SH-SY5Y (cell line): ENCODE measurements around the gene EIPR1.

Experiments used
- GATA2 ChIP-seq: IDR thresholded peaks from 2 replicates; pipeline ENCODE4 v1.6.1; 2011; ENCODE audit warnings: mild to moderate bottlenecking, low read depth, low read length
- GATA3 ChIP-seq: IDR thresholded peaks from 2 replicates; pipeline ENCODE4 v1.6.1; 2011; ENCODE audit warnings: low read depth, mild to moderate bottlenecking, low read length, moderate library complexity

The EIPR1 gene

GRCh38 chr2:3349211-3349693 is 28.4 kb downstream of the EIPR1 start:
- TF ChIP-seq GATA3 (no peak), GATA2 (no peak)

- TF ChIP-seq GATA3 (no peak), GATA2 (no peak)
Observed at GRCh38 chr2:3348767-3349166, 28.9 kb downstream of the EIPR1 start.

DNA sequence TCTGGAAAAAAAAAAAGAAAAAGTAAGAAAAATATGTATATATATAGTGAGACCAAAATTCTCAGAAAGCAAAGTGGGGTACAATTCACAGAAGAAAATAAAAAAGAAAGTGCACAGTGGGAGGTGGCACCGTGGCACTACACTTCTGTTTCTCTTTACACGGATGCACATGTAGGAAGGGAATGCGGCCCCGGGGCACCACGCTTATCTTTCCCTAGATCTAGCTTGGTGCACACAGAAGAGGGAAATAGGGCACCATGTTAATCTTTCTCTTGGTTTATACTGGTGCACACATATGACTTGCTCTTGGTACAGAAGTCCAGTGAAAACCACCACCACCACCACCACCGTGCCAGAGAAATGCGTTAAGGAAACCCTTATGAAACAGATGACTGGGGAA is 32.0 kb downstream of the EIPR1 start:
- TF ChIP-seq GATA2 = peak; percentile 90
- TF ChIP-seq GATA3 = no peak

GRCh38 chr2:3344897-3345296 is 32.7 kb downstream of the EIPR1 start:
- no peak for TF ChIP-seq GATA3

GRCh38 chr2:3343012-3343411 is 34.6 kb downstream of the EIPR1 start:
- TF ChIP-seq GATA3 = no peak
- TF ChIP-seq GATA2 = no peak

DNA sequence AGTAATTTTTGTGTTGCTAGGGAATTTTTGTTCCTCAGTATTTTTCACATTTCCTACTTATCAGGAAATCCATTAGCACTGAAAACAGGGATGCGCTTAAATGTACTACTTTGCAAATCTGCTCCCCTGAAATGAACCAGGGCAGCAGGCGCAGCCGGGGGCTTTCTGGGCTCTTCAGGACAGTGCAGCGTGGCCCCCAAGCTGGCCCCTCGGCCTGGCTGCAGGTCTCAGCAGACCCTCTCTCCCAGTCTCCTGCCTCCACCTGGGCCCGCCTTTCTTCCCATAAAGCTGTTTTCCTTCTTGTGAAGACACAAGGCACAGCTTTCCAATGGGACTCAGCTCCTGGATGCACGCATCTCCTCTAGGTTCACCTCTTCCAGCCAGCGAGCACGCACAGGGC is 35.3 kb downstream of the EIPR1 start:
- TF ChIP-seq GATA3 = no peak
- TF ChIP-seq GATA2 = no peak

DNA sequence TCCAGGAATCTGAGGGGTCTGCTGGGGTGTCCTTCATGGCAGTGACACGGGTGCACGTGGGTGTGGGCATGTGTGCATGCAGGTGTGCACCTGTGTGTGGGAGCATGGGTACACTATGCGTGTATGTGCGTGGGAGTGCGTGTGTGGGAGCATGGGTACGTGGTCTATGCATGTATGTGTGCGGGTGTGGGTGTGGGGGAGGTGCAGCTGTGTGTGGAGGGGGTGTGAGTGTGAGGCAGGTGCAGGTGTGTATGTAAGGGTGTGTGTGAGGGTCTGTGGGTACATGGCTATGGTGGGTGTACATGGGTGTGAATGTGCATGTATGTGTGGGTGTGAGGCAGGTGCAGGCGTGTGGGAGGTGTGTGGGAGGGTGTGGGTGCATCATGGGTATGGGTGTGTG is 36.3 kb downstream of the EIPR1 start:
- TF ChIP-seq GATA2 (no peak), GATA3 (no peak)

GRCh38 chr2:3340144-3340543 is 37.5 kb downstream of the EIPR1 start:
- no peak for TF ChIP-seq GATA3
- TF ChIP-seq GATA2 = no peak

- TF ChIP-seq GATA2 = no peak
- no peak for TF ChIP-seq GATA3
Observed at GRCh38 chr2:3338340-3338739, 39.3 kb downstream of the EIPR1 start.

GRCh38 chr2:3336844-3337243 is 40.8 kb downstream of the EIPR1 start:
- TF ChIP-seq GATA2 = no peak
- no peak for TF ChIP-seq GATA3

GRCh38 chr2:3334392-3335345 is 42.9 kb downstream of the EIPR1 start:
- no peak for TF ChIP-seq GATA3
- no peak for TF ChIP-seq GATA2

- TF ChIP-seq GATA3 = no peak
- TF ChIP-seq GATA2 = no peak
Observed at GRCh38 chr2:3332133-3332532, 45.5 kb downstream of the EIPR1 start.

DNA sequence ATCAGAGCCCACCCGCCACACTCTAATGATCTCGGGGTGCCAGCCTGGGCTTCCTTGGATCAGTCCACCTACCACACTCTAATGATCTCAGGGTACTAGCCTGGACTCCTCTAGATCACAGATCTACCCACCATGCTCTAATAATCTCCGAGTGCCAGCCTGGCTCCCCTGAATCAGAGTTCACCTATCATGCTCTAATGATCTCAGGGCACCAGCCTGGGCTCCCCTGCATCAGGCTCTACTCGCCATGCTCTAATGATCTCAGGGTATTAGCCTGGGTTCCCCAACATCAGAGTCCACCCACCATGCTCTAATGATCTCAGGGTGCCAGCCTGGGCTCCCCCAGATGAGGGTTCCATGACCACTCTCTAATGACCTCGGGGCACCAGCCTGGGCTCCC is 48.1 kb downstream of the EIPR1 start:
- TF ChIP-seq GATA3 (no peak), GATA2 (no peak)

DNA sequence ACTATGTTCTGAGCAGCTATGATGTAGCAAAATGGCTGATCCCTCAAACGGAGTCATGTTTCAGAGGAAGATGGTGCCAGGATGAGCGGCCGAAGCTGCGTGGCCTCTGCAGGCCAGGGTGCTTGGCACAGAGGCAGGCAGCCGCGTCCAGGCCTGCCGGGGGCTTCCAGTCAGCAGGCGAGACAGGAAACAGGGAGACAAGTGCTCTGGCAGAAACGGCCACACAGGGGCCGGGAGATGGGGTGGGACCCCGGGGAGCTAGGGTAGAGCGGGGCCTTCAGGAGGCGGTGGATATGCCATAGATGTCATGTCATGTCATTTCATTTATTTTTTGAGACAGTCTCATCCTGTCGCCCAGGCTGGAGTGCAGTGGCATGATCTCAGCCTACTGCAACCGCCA is 50.7 kb downstream of the EIPR1 start:
- TF ChIP-seq GATA2 = no peak
- no peak for TF ChIP-seq GATA3

DNA sequence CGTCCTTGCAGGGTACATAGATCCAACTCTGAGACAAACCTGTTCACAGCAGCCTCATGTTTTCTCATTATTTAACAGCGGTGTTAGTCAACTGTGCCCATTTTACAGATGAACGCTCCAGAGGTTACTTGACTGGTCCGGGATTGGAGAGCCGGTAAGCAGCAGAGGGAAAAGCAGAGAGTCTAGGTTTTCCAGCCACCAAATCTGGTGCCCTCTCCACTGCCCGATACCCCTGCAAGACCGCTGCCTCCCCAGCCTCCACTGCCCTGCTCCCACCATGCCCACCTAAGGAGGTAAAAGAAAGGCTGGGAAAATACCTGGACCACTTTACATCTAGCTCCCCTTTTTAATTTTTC is 51.5 kb downstream of the EIPR1 start:
- TF ChIP-seq GATA3 (no peak), GATA2 (no peak)

DNA sequence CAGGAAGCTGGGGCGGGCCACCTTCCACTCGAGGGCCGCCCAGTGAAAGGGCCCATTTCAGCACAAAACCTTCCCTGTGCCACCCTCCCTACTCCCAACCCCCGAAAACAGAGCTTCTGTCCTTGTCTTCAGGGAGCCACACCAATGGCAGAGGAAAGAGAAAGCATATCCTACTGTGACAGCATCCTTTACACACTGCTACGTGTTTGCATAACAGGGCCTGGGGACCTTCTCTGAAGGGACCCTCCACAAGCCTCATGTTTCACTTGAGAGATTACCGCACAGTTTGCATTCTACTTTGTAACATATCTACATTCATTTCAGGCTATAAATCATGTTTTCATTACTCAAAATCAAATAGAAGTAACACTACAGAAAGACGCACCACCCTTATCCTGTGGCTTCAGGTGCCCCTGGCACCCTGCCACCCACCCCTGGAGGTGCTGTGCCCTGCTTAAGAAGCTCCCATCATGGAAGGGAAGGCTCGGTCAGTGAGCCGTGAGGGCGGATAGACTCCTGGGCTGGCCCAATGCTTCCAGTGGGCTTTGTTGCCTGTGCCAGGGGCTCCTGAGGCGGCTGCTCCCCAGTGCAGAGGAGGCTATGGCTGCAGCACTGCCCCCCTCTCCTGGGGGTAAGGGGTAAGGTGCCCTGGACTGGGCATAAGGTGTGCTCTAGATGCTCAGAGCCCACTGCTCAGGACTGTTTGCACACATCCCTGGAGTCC is 52.0 kb downstream of the EIPR1 start:
- TF ChIP-seq GATA2 (no peak), GATA3 (no peak)
